ENCODE results near the gene HOXD9.

DNA sequence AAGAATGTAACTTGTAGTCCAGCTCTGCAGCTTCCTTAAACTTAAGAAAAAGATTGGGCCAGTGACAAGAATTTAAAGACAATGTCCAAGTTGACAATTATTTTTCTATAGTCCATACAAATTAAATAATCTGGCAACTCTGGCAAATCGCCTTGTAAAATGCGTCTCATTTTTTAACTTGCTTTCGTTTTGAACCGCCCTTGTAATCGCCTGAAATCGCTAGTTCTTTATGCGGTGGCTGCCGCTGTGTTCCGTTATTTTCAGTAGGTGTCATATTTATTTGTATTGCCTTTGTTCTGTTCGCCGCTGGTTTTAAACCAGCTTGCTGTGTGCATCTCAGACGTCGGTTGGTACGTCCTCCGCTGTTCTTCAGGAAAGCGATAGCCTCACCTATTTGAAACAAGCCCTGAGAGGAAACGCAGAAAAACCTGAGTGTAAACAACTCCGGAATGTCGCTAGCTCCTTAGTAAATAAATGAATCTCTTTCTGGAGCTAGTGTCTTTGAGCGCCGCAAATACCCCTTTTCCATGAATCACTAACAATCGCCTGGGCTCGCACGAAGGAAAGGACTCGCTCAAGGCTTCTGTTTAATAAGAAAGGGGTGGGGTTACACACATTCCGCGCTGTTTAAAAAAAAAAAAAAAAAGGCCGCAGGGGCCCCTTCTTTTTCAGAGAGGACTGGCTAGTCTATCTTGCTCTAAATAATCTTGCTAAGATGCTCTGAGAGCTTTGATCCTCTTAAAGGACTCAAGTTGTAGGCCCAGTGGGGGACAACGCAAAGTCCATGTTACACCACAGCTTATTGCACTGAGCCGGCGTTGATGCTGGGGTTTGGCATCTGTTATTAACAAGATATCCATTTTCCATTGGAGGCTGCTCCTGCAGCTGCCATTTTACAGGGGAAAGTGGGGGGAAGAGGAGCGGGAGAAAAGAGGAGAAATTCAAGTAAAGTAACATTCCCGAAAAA is 10.0 kb downstream of the HOXD9 start:
- TF ChIP-seq, protein P1, sequence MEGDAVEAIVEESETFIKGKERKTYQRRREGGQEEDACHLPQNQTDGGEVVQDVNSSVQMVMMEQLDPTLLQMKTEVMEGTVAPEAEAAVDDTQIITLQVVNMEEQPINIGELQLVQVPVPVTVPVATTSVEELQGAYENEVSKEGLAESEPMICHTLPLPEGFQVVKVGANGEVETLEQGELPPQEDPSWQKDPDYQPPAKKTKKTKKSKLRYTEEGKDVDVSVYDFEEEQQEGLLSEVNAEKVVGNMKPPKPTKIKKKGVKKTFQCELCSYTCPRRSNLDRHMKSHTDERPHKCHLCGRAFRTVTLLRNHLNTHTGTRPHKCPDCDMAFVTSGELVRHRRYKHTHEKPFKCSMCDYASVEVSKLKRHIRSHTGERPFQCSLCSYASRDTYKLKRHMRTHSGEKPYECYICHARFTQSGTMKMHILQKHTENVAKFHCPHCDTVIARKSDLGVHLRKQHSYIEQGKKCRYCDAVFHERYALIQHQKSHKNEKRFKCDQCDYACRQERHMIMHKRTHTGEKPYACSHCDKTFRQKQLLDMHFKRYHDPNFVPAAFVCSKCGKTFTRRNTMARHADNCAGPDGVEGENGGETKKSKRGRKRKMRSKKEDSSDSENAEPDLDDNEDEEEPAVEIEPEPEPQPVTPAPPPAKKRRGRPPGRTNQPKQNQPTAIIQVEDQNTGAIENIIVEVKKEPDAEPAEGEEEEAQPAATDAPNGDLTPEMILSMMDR (conservative IDR thresholded peaks at IDR 0.05), result no peak
- TF ChIP-seq EZH2 (IDR thresholded peaks at IDR 0.05; ENCODE audit: low read depth), result no peak

Data from PC-9 (cell line).